ENCODE measurements around the gene ACTA1. TPM values are rescaled to one million over a fixed set of nuclear protein-coding genes. Genes with fewer than 3 reads are reported as not detected.
A peak's percentile ranks its signal among the peaks of the same experiment; 100 is the strongest.

ACTA1 gene
- total RNA-seq, 1 donor = not detected

- TF ChIP-seq, protein P1, sequence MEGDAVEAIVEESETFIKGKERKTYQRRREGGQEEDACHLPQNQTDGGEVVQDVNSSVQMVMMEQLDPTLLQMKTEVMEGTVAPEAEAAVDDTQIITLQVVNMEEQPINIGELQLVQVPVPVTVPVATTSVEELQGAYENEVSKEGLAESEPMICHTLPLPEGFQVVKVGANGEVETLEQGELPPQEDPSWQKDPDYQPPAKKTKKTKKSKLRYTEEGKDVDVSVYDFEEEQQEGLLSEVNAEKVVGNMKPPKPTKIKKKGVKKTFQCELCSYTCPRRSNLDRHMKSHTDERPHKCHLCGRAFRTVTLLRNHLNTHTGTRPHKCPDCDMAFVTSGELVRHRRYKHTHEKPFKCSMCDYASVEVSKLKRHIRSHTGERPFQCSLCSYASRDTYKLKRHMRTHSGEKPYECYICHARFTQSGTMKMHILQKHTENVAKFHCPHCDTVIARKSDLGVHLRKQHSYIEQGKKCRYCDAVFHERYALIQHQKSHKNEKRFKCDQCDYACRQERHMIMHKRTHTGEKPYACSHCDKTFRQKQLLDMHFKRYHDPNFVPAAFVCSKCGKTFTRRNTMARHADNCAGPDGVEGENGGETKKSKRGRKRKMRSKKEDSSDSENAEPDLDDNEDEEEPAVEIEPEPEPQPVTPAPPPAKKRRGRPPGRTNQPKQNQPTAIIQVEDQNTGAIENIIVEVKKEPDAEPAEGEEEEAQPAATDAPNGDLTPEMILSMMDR (IDR thresholded peaks at IDR 0.05; ENCODE audit: insufficient read depth, low read length) = no peak
- DNase-seq (ENCODE audit: low read depth) = peak; percentile 47
- no peak overlapping the region for H3K4me3 ChIP-seq (ENCODE audit: low read depth, low read length)
These were observed 23.0 kb downstream of the ACTA1 start for GRCh38 chr1:229410692-229411433.

DNA sequence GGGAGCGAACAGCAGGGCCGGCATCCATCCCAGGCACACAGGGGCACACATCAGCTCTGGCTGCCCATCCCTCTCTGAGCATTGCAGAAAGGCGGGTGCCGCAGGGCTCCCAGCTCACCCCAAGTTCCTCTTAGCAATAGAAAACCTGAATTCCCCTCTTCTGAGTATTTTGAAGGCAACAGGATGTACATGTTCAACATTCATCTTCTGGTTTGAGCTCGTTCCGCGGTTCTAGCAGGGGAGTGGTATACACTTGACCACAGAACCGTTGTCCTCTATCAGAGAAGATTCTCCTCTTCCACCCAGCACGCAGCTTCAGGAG is 23.6 kb downstream of the ACTA1 start:
- DNase-seq (ENCODE audit: low read depth) = no peak
- TF ChIP-seq, protein P1 (IDR thresholded peaks at IDR 0.05; ENCODE audit: insufficient read depth, low read length) = no peak
- no peak overlapping the region for H3K4me3 ChIP-seq (ENCODE audit: low read depth, low read length)

DNA sequence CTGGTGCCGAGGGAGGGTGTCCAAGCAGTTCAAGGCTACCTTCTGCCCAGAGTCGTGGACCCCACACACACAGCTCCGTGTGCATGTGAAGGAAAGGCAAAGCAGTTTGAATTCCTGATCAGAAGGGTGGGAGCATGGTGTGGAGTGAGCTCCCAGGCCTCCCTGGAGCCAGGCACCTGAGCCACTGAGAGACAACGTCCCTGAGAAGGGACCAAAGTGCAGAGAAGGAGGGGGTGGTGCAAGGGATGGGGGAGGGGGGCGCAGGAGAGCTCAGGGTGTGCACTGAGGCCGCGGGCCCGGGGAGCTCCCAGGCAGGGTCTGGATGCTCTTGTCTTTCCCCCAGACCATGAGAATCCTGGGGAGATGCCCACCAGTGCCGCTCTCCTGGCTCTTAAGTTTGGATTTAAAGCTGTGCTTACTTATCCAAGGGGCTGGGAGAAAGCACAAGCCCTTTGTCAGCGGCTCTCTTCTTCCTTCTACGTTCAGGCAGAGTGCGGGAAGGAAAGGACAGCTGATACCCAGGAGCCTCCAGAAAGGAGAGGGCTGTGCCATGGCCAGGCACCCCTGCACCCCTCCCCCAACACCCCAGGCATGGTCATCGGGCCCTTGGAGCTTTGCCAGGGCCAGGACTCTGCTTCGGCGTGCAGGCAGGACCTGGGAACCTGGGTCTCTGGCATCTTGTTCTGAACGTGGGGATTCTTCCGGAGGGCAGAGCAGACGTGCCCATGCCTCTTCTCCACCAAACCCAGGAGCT is 24.1 kb downstream of the ACTA1 start:
- TF ChIP-seq, protein P1 (IDR thresholded peaks at IDR 0.05; ENCODE audit: insufficient read depth, low read length) = no peak
- no peak for DNase-seq (ENCODE audit: low read depth)
- H3K4me3 ChIP-seq (ENCODE audit: low read depth, low read length) = no peak overlapping the region

DNA sequence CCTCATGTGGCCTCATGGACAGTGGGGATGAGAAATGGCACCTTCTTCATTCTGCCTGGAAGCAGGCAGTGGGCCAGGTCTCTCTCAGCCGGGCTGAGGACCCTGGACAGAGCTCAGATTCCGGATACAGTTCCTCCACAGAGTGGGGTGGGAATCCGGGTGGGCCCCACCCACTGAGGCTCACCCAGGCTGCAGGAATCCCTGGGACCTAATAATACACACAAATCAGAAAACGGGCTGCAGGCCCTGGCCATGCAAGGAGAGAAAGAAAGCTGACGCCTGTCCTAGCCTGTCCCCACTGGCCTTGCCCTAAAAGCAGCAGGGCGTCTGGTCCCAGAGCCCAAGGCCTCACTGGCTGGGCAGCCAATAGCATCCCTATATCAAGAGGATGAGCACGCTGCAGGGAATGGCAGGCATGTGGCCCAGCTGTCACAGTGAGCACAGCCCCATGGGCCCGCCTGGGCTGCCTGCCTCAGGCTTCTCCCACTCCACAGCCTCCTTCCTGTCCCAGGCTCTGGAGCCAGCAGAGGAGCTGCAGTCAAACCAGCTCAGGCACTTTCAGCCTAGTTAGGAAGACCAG is 25.3 kb downstream of the ACTA1 start:
- TF ChIP-seq, protein P1 (IDR thresholded peaks at IDR 0.05; ENCODE audit: insufficient read depth, low read length) = no peak
- H3K4me3 ChIP-seq (ENCODE audit: low read depth, low read length) = no peak overlapping the region
- DNase-seq (ENCODE audit: low read depth) = no peak

DNA sequence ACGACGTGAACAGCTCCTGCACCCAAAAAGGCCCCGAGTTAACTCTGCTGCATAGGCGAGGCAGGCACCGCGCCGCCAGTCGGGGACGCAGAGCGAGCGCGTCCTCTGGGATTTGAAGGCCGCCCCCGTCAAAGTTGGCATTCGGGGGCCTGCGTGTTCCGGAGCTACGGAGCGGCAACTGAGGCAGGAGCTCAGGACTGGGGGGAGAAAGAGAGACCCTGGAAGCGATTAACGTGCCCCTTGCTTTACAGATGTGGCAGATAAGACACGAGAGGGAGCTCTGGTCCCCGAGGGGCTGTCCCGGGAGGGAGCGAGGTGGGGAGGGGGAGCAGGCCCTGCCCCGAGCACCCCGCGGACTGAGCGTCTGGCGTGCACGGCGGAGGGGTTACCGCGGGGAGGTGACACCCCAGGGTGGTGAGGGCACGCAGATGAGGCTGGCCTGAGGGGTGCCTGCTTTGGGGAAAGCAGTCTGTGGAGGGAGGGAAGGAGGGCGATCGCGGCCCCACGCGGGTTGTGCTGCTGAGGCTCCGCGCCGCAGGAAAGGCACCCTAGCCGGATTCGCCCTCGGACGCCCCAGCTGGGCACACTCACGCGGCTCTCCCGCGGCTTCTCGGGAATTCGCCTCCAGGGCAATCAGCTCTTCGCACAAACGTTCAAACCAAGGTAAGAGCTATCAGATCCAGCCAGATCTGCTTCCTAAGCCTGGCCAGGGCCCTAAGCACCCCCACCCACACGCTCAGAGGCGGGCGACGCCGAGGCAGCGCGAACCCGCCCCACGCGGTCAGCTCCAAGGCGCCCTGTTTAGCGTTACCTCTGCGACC is 26.5 kb downstream of the ACTA1 start:
- TF ChIP-seq, protein P1 (IDR thresholded peaks at IDR 0.05; ENCODE audit: insufficient read depth, low read length) = no peak
- DNase-seq (ENCODE audit: low read depth) = no peak
- H3K4me3 ChIP-seq (ENCODE audit: low read depth, low read length) = no peak overlapping the region

- no peak for DNase-seq (ENCODE audit: low read depth)
- no peak overlapping the region for H3K4me3 ChIP-seq (ENCODE audit: low read depth, low read length)
- TF ChIP-seq, protein P1 (IDR thresholded peaks at IDR 0.05; ENCODE audit: insufficient read depth, low read length) = no peak
These were observed 27.1 kb downstream of the ACTA1 start for GRCh38 chr1:229406798-229407197.

Data from fibroblast of the aortic adventitia (primary cell).